Measurements from ENCODE around the gene MRNIP. TPM values are rescaled to one million over a fixed set of nuclear protein-coding genes. Genes with fewer than 3 reads are reported as not detected.
A peak's percentile ranks its signal among the peaks of the same experiment; 100 is the strongest.

The MRNIP gene
- total and polyA plus RNA-seq, 2 of the 8 experiments (the other 6 are each of a cell fraction or from before 2014, with no cell fraction given), result 29.6 TPM

GRCh38 chr5:179867476-179867875, 8.9 kb upstream of the MRNIP start:
- H3K27me3 ChIP-seq (replicated peaks in 1 of 4; ENCODE audit: control insufficient read depth in 3 of 4, extremely low read depth in 1 of 4, insufficient read depth in 3 of 4, low read length in 3 of 4), result no peaks in the 10 kb centered on the region
- no peak overlapping the region for H2AFZ ChIP-seq (ENCODE audit: low read length)
- H2BK12ac ChIP-seq (ENCODE audit: low read depth, low read length), result no peak overlapping the region
- H3K27ac ChIP-seq (ENCODE audit: low read depth, low read length), result no peak overlapping the region
- DNase-seq (ENCODE audit: low read depth in 1 of 2, low spot score in 2 of 2) (no peak), FAIRE-seq (no peak)
- H3K9ac ChIP-seq (replicated peaks in 1 of 4; ENCODE audit: extremely low read depth in 1 of 4, low read depth in 3 of 4, low read length in 3 of 4), result no peak overlapping the region
- H3K4me3 ChIP-seq (ENCODE audit: extremely low read depth in 1 of 4, insufficient read depth in 2 of 4, low read depth in 3 of 4, low read length in 4 of 4), result no peak overlapping the region
- H3K56ac ChIP-seq (replicated peaks; ENCODE audit: insufficient read length, low read depth, low read length), result no peak overlapping the region
- CTCF ChIA-PET (ENCODE audit: partially characterized antibody), result interaction anchor here (1.0 to 8.0 kb wide), 8 partner anchors 11 to 48 kb away, joined by 3 to 67 read pairs (median 5); partner anchors contain the start of genes MRNIP and TBC1D9B
- H2BK5ac ChIP-seq (ENCODE audit: low read depth, low read length), result peak overlapping the region; percentile 30; the same call in 1 of the 2 replicates
- no peak overlapping the region for H3K4ac ChIP-seq (replicated peaks; ENCODE audit: insufficient read length, low read depth, low read length)
- no peak overlapping the region for H2AK5ac ChIP-seq (ENCODE audit: low read depth, low read length)
- H3K79me1 ChIP-seq (ENCODE audit: low read depth, low read length), result no peaks in the 10 kb centered on the region
- no peak overlapping the region for H2BK120ac ChIP-seq (replicated peaks; ENCODE audit: low read depth, low read length)
- H4K5ac ChIP-seq (ENCODE audit: insufficient read length, low read depth, low read length), result no peak overlapping the region
- POLR2A ChIA-PET (ENCODE audit: partially characterized antibody), result interaction anchor here (0.5 to 1.5 kb wide), 4 partner anchors 7 to 505 kb away, joined by 3 to 6 read pairs (median 4); no protein-coding TSS in a partner anchor
- 0 out of 4 replicates have a peak, but pooled peaks cover 0 to under 1% of the 10 kb centered on the region in 2 experiments for H3K9me3 ChIP-seq (ENCODE audit: insufficient read depth in 2 of 2, low read depth in 1 of 2, low read length in 1 of 2)
- no peaks in the 10 kb centered on the region for H3K79me2 ChIP-seq (ENCODE audit: control insufficient read depth in 1 of 2, insufficient read depth in 2 of 2, low read length in 2 of 2)
- H3K23ac ChIP-seq (ENCODE audit: insufficient read length), result no peak overlapping the region
- H2BK20ac ChIP-seq (ENCODE audit: low read length), result no peak overlapping the region
- no peak overlapping the region for H3K4me2 ChIP-seq (ENCODE audit: insufficient read depth in 1 of 2, low read depth in 2 of 2, low read length in 2 of 2)
- peaks cover 3 to 25% (median 11%) of the 10 kb centered on the region in 4 experiments; a peak in 6 of 8 replicates for H3K36me3 ChIP-seq (ENCODE audit: control insufficient read depth in 2 of 4, insufficient read depth in 4 of 4, low read length in 3 of 4)
- no peak overlapping the region for H4K8ac ChIP-seq (ENCODE audit: extremely low read depth, insufficient read depth, low read length)
- TF ChIP-seq JUN (IDR thresholded peaks at IDR 0.05; ENCODE audit: low read depth, low read length) (no peak), SIN3A (conservative IDR thresholded peaks at IDR 0.05 in 1 of 2, IDR thresholded peaks at IDR 0.05 in 1 of 2; ENCODE audit: low read depth in 1 of 2, low read length in 2 of 2) (no peak), ATF2 (IDR thresholded peaks at IDR 0.05; ENCODE audit: low read length) (no peak)
- WGBS, 2 experiments (ENCODE audit: extremely low coverage in 1 of 2, insufficient coverage in 1 of 2, insufficient read length in 1 of 2, insufficient replicate concordance in 2 of 2, low coverage in 1 of 2, low lambda C conversion rate in 2 of 2, missing lambda C conversion rate in 1 of 2), result 84% methylated on average over 11 of the region's 11 CpGs; no CpG with 5 or more reads in 1 of the 2 experiments
- H3K18ac ChIP-seq (ENCODE audit: extremely low read depth, low read length), result no peak overlapping the region; the same call in 1 of the 2 replicates
- no peak overlapping the region for H2BK15ac ChIP-seq (ENCODE audit: low read length)
- no peak overlapping the region for H4K91ac ChIP-seq (replicated peaks; ENCODE audit: insufficient read length, low read length)
- H3K14ac ChIP-seq (ENCODE audit: insufficient read length), result no peak overlapping the region
- H3K23me2 ChIP-seq (ENCODE audit: low read depth, low read length), result no peaks in the 10 kb centered on the region
- no peaks in the 10 kb centered on the region; a peak in 1 of 7 replicates for H3K4me1 ChIP-seq (replicated peaks in 1 of 4; ENCODE audit: control insufficient read depth in 3 of 4, insufficient read depth in 4 of 4, low read length in 3 of 4)
- peaks cover 0 to 5% of the 10 kb centered on the region in 2 experiments for H4K20me1 ChIP-seq (replicated peaks in 1 of 2; ENCODE audit: control insufficient read depth in 1 of 2, insufficient read depth in 2 of 2, low read length in 2 of 2)

All from H1 (cell line).